Astrocyte (in vitro differentiated cells and primary cell): ENCODE data around the gene PLIN5. TPM values are rescaled to one million over a fixed set of nuclear protein-coding genes. Genes with fewer than 3 reads are reported as not detected.

Experiments used
- DNase-seq: peaks from one replicate; pipeline ENCODE4 v3.0.0-alpha.2; 2010; ENCODE audit warnings: low read depth
- FAIRE-seq: peaks from 2 replicates; lab custom pipeline; 2011; peaks lifted over from hg19 to GRCh38; lab: Jason Lieb, UNC
- H2AFZ ChIP-seq: 2 replicates; pipeline ENCODE4 v1.6.0; 2012; ENCODE audit warnings: low read depth, low read length, inconsistent platforms
- H3K27ac ChIP-seq: 2 replicates; pipeline ENCODE4 v1.5.1; 2011; ENCODE audit warnings: low read depth, low read length, inconsistent platforms
- H3K27me3 ChIP-seq: 2 replicates; pipeline ENCODE4 v1.6.0; 2011; ENCODE audit warnings: low read length, inconsistent platforms; ENCODE audit not compliant: insufficient read depth
- H3K36me3 ChIP-seq: 2 replicates; pipeline ENCODE4 v1.5.1; 2011; ENCODE audit warnings: low read length, inconsistent platforms; ENCODE audit not compliant: insufficient read depth
- H3K4me1 ChIP-seq: 2 replicates; pipeline ENCODE4 v1.5.1; 2011; ENCODE audit warnings: low read length, inconsistent platforms; ENCODE audit not compliant: insufficient read depth
- H3K4me2 ChIP-seq: 2 replicates; pipeline ENCODE4 v1.6.0; 2012; ENCODE audit warnings: low read length, inconsistent platforms
- H3K4me3 ChIP-seq: 2 replicates; pipeline ENCODE4 v1.5.1; 2011; ENCODE audit warnings: low read depth, mild to moderate bottlenecking, low read length, inconsistent platforms; ENCODE audit not compliant: insufficient read depth
- H3K79me2 ChIP-seq: 2 replicates; pipeline ENCODE4 v1.6.0; 2012; ENCODE audit warnings: mild to moderate bottlenecking, low read length, inconsistent platforms; ENCODE audit not compliant: insufficient read depth
- H3K9ac ChIP-seq: 2 replicates; pipeline ENCODE4 v1.6.0; 2012; ENCODE audit warnings: mild to moderate bottlenecking, low read length, inconsistent platforms
- H3K9me3 ChIP-seq: 2 replicates; pipeline ENCODE4 v1.5.1; 2012; ENCODE audit warnings: low read depth, mild to moderate bottlenecking, low read length, inconsistent platforms; ENCODE audit not compliant: insufficient read depth
- H4K20me1 ChIP-seq: 2 replicates; pipeline ENCODE4 v1.6.0; 2012; ENCODE audit warnings: low read length, inconsistent platforms; ENCODE audit not compliant: insufficient read depth
- H3K27ac Mint-ChIP-seq: one replicate; pipeline ENCODE4 v1.8.0; 2021; ENCODE audit warnings: mild to moderate bottlenecking, mixed read lengths; ENCODE audit not compliant: unreplicated experiment
- H3K27me3 Mint-ChIP-seq: one replicate; pipeline ENCODE4 v1.8.0; 2021; ENCODE audit warnings: low read depth, mixed read lengths; ENCODE audit not compliant: unreplicated experiment
- H3K36me3 Mint-ChIP-seq: one replicate; pipeline ENCODE4 v1.8.0; 2021; ENCODE audit warnings: low read depth, mixed read lengths; ENCODE audit not compliant: unreplicated experiment
- H3K4me1 Mint-ChIP-seq: one replicate; pipeline ENCODE4 v1.8.0; 2021; ENCODE audit warnings: low read depth, mixed read lengths; ENCODE audit not compliant: unreplicated experiment
- H3K4me3 Mint-ChIP-seq: one replicate; pipeline ENCODE4 v1.8.0; 2021; ENCODE audit warnings: mild to moderate bottlenecking, moderate library complexity, mixed read lengths; ENCODE audit not compliant: unreplicated experiment
- H3K9me3 Mint-ChIP-seq: one replicate; pipeline ENCODE4 v1.8.0; 2021; ENCODE audit warnings: mild to moderate bottlenecking, mixed read lengths; ENCODE audit not compliant: unreplicated experiment
- CTCF ChIP-seq: IDR thresholded peaks from 2 replicates; pipeline ENCODE4 v1.5.1; 2011; ENCODE audit warnings: low read depth, mild to moderate bottlenecking, inconsistent platforms, low read length, moderate library complexity; ENCODE audit not compliant: insufficient read depth
- EZH2 ChIP-seq: IDR thresholded peaks from 2 replicates; pipeline ENCODE4 v1.6.1; 2012; ENCODE audit warnings: mild to moderate bottlenecking, low read length, inconsistent platforms; ENCODE audit not compliant: insufficient read depth
- total RNA-seq: library from RNA; stranded (reverse); gene quantifications from 2 replicates; pipeline ENCODE4 v1.2.1, GENCODE V29; 2021

The PLIN5 gene
- total RNA-seq, 1 donor from 2014 or later: not detected

- no peak overlapping the region for H3K4me2 ChIP-seq
- H3K9me3 Mint-ChIP-seq: no peaks in the 10 kb centered on the region
- H3K79me2 ChIP-seq: no peaks in the 10 kb centered on the region
- FAIRE-seq: no peak
- no peak overlapping the region for H3K4me3 Mint-ChIP-seq
- no peak overlapping the region for H3K9ac ChIP-seq
- no peak overlapping the region for H2AFZ ChIP-seq
- no peak overlapping the region for H3K27ac ChIP-seq
- no peak overlapping the region for H3K27ac Mint-ChIP-seq
- H3K27me3 ChIP-seq: no peaks in the 10 kb centered on the region
- H3K4me1 ChIP-seq: peaks cover 20% of the 10 kb centered on the region
- no peaks in the 10 kb centered on the region for H4K20me1 ChIP-seq
- H3K4me1 Mint-ChIP-seq: peaks cover 6% of the 10 kb centered on the region
- H3K4me3 ChIP-seq: no peak overlapping the region
- DNase-seq: no peak
- peaks cover 2% of the 10 kb centered on the region for H3K36me3 ChIP-seq
- no peaks in the 10 kb centered on the region for H3K9me3 ChIP-seq
- TF ChIP-seq CTCF (no peak), EZH2 (no peak)
- H3K36me3 Mint-ChIP-seq: peaks cover 13% of the 10 kb centered on the region
- H3K27me3 Mint-ChIP-seq: no peaks in the 10 kb centered on the region
These were observed 32.5 kb downstream of the PLIN5 start for GRCh38 chr19:4502282-4503131.

- Histone ChIP-seq H3K4me2 (no peak overlapping the region), H3K4me3 (no peak overlapping the region), H3K79me2 (no peaks in the 10 kb centered on the region), H3K9ac (no peak overlapping the region), H3K36me3 (peaks cover 2% of the 10 kb centered on the region), H4K20me1 (no peaks in the 10 kb centered on the region), H3K27me3 (no peaks in the 10 kb centered on the region), H2AFZ (no peak overlapping the region), H3K27ac (no peak overlapping the region), H3K9me3 (no peaks in the 10 kb centered on the region), H3K4me1 (peaks cover 14% of the 10 kb centered on the region)
- FAIRE-seq (no peak), DNase-seq (no peak)
- peaks cover 6% of the 10 kb centered on the region for H3K4me1 Mint-ChIP-seq
- H3K9me3 Mint-ChIP-seq: no peaks in the 10 kb centered on the region
- H3K27ac Mint-ChIP-seq: no peak overlapping the region
- no peak overlapping the region for H3K4me3 Mint-ChIP-seq
- TF ChIP-seq CTCF: no peak
- no peaks in the 10 kb centered on the region for H3K27me3 Mint-ChIP-seq
- H3K36me3 Mint-ChIP-seq: peaks cover 13% of the 10 kb centered on the region
These were observed 33.3 kb downstream of the PLIN5 start for GRCh38 chr19:4501691-4502090.
